Measurements from ENCODE around the gene JARID2. TPM values are rescaled to one million over a fixed set of nuclear protein-coding genes. Genes with fewer than 3 reads are reported as not detected.

The JARID2 gene
- total and polyA plus RNA-seq, 10 of the 15 experiments (the other 5 are each of a cell fraction or from before 2014, with no cell fraction given): 4.2 to 21.6 (median 11.7) TPM

- TF ChIP-seq NFYA (IDR thresholded peaks at IDR 0.05; ENCODE audit: borderline replicate concordance, low read depth, low read length) (no peak), EP300 (IDR thresholded peaks at IDR 0.05; ENCODE audit: borderline replicate concordance in 1 of 2, control insufficient read depth in 1 of 2, low read depth in 2 of 2, low read length in 2 of 2) (no peak), TCF3 (IDR thresholded peaks at IDR 0.05; ENCODE audit: borderline replicate concordance, insufficient read depth, low read depth, low read length) (no peak), GATAD2B (conservative IDR thresholded peaks at IDR 0.05; ENCODE audit: low read depth) (no peak), RAD51 (IDR thresholded peaks at IDR 0.05) (no peak), ATF3 (IDR thresholded peaks at IDR 0.05; ENCODE audit: borderline replicate concordance, extremely low read depth, low read depth, low read length) (no peak), SUZ12 (IDR thresholded peaks at IDR 0.05; ENCODE audit: unreplicated experiment) (no peak)
Measured at GRCh38 chr6:15470746-15471145, 224.9 kb downstream of the JARID2 start (continued).

- no TSS peak for BruUV-seq (replicated peaks)
- ChIA-PET POLR2A (no interaction called here), RAD21 (ENCODE audit: unreplicated experiment) (no interaction called here), CTCF (interaction anchor here (1.5 kb wide), 1 partner anchor 15 kb away, joined by 3 read pairs; no protein-coding TSS in a partner anchor), SMC1A (ENCODE audit: uncharacterized antibody, unreplicated experiment) (interaction anchor here (1.8 kb wide), 1 partner anchor 16 kb away, joined by 7 read pairs; no protein-coding TSS in a partner anchor)
- DNase-seq (ENCODE audit: low read depth, low spot score) (no peak), FAIRE-seq (no peak), ATAC-seq (no peak)
- Histone ChIP-seq H3K27me3 (replicated peaks in 1 of 2; ENCODE audit: control insufficient read depth in 2 of 2, insufficient read depth in 2 of 2, low read length in 1 of 2) (no peaks in the 10 kb centered on the region), H3K9me3 (replicated peaks; ENCODE audit: control insufficient read depth, insufficient read depth, low read length) (no peaks in the 10 kb centered on the region), H3K4me1 (ENCODE audit: control insufficient read depth, insufficient read depth, low read length) (no peaks in the 10 kb centered on the region), H2AFZ (ENCODE audit: control insufficient read depth, low read depth, low read length) (no peak overlapping the region), H3K9ac (ENCODE audit: control insufficient read depth, insufficient read depth, low read length) (no peak overlapping the region), H3K79me2 (ENCODE audit: control insufficient read depth, insufficient read depth, low read length) (no peaks in the 10 kb centered on the region), H3K36me3 (ENCODE audit: control insufficient read depth in 2 of 2, insufficient read depth in 2 of 2, low read length in 1 of 2) (peaks cover 16 to 25% of the 10 kb centered on the region in 2 experiments; a peak in 3 of 4 replicates), H3K27ac (ENCODE audit: control insufficient read depth, insufficient read depth) (no peak overlapping the region), H3K4me3 (no peak overlapping the region), H4K20me1 (ENCODE audit: control insufficient read depth, insufficient read depth) (no peaks in the 10 kb centered on the region), H3K4me2 (ENCODE audit: control insufficient read depth, insufficient read depth) (no peak overlapping the region)
- WGBS (ENCODE audit: insufficient coverage, insufficient replicate concordance, low lambda C conversion rate, missing lambda C conversion rate): 96% methylated on average over 3 of the region's 3 CpGs
- in situ Hi-C loops (cut with MboI): loop anchor here (25.0 kb wide), 1 partner anchor 1560 kb away; the partner anchor contains the start of gene RNF182
- intact Hi-C loops (cut with micrococcal nuclease; ENCODE audit: unreplicated experiment): no loop called here
- no peak for TF ChIP-seq HSF1 (IDR thresholded peaks at IDR 0.05; ENCODE audit: low read depth, low read length)
- TF ChIP-seq EGR1 (IDR thresholded peaks at IDR 0.05; ENCODE audit: borderline replicate concordance in 1 of 2, low read depth in 2 of 2, low read length in 2 of 2): no peak
- no peak for TF ChIP-seq CHD4 (IDR thresholded peaks at IDR 0.05)
- no peak for TF ChIP-seq POLR2A (IDR thresholded peaks at IDR 0.05; ENCODE audit: low read depth, low read length)
- TF ChIP-seq CUX1 (IDR thresholded peaks at IDR 0.05; ENCODE audit: insufficient replicate concordance, low read depth, low read length): no peak
- no peak for TF ChIP-seq YBX1 (IDR thresholded peaks at IDR 0.05)
- TF ChIP-seq PAX8 (IDR thresholded peaks at IDR 0.05): no peak
- TF ChIP-seq GATAD2B (conservative IDR thresholded peaks at IDR 0.05; ENCODE audit: low read depth): no peak
- no peak for TF ChIP-seq NFYA (IDR thresholded peaks at IDR 0.05; ENCODE audit: borderline replicate concordance, low read depth, low read length)
- TF ChIP-seq IRF3 (IDR thresholded peaks at IDR 0.05): no peak
Measured at GRCh38 chr6:15472621-15473020, 226.8 kb downstream of the JARID2 start.
